Epithelial cell of esophagus (primary cell): ENCODE data around the gene PARD3.

Experiments
- DNase-seq: peaks from one replicate; pipeline ENCODE4 v3.0.0; 2010; ENCODE audit warnings: low read depth
- H3K4me3 ChIP-seq: 2 replicates; pipeline ENCODE4 v1.5.1; 2011; ENCODE audit warnings: mild to moderate bottlenecking, low read length, control low read depth
- CTCF ChIP-seq: IDR thresholded peaks from 2 replicates; pipeline ENCODE4 v1.5.1; 2011; ENCODE audit warnings: low read depth, mild to moderate bottlenecking, low read length, control low read depth, inconsistent platforms; ENCODE audit not compliant: insufficient read depth; ENCODE audit errors: missing control alignments

Gene PARD3

GRCh38 chr10:34537629-34538231 is 277.4 kb downstream of the PARD3 start:
- DNase-seq, result no peak
- H3K4me3 ChIP-seq, result no peak overlapping the region
- no peak for TF ChIP-seq CTCF

- H3K4me3 ChIP-seq, result no peak overlapping the region
Observed at GRCh38 chr10:34535872-34536271, 279.2 kb downstream of the PARD3 start.

GRCh38 chr10:34530778-34531177 is 284.3 kb downstream of the PARD3 start:
- no peak for TF ChIP-seq CTCF
- no peak overlapping the region for H3K4me3 ChIP-seq
- no peak for DNase-seq

More at GRCh38 chr10:34535872-34536271, 279.2 kb downstream of the PARD3 start:
- no peak for TF ChIP-seq CTCF
- no peak for DNase-seq

GRCh38 chr10:34528320-34528719 is 286.8 kb downstream of the PARD3 start:
- no peak for TF ChIP-seq CTCF
- DNase-seq, result peak; percentile 92
- H3K4me3 ChIP-seq, result no peak overlapping the region

- H3K4me3 ChIP-seq, result no peak overlapping the region
- TF ChIP-seq CTCF, result no peak
- peak; percentile 81 for DNase-seq
Observed at GRCh38 chr10:34526758-34527730, 288.1 kb downstream of the PARD3 start.

- DNase-seq, result peak; percentile 42
- no peak overlapping the region for H3K4me3 ChIP-seq
Observed at GRCh38 chr10:34526186-34526585, 288.9 kb downstream of the PARD3 start.

More at GRCh38 chr10:34526186-34526585, 288.9 kb downstream of the PARD3 start:
- no peak for TF ChIP-seq CTCF
